Endothelial cell of umbilical vein (primary cell): ENCODE data around the gene SCTR. TPM values are rescaled to one million over a fixed set of nuclear protein-coding genes. Genes with fewer than 3 reads are reported as not detected.

Experiments
- BruUV-seq: library from RNA; stranded (reverse); fragments of 400-500 nt; replicated peaks from 2 replicates; lab custom pipeline; 2021; lab: Mats Ljungman, UMichigan
- CTCF ChIA-PET: fragments of 300-600, 350-600 bp; sonication (Branson Sonifier 250); formaldehyde crosslinking; loops from one replicate; lab custom pipeline; 2021; ENCODE audit warnings: antibody characterized with exemption, inconsistent platforms; lab: Charles Lee
- POLR2A ChIA-PET: fragments of 300-600, 350-600 bp; sonication (Branson Sonifier 250); formaldehyde crosslinking; loops from one replicate; lab custom pipeline; 2021; ENCODE audit warnings: antibody characterized with exemption, inconsistent platforms; lab: Charles Lee
- DNase-seq: peaks from one replicate; pipeline ENCODE4 v3.0.0-alpha.2; 2011; ENCODE audit warnings: low read depth, low spot score
- FAIRE-seq: peaks from 2 replicates; lab custom pipeline; 2011; peaks lifted over from hg19 to GRCh38; lab: Jason Lieb, UNC
- H2AFZ ChIP-seq: 2 replicates; pipeline ENCODE4 v1.6.0; 2012; ENCODE audit warnings: low read depth, low read length, control low read depth, inconsistent platforms
- H3K27ac ChIP-seq: 2 replicates; pipeline ENCODE4 v1.5.1; 2011; ENCODE audit warnings: low read depth, mild to moderate bottlenecking, control low read depth, low read length, moderate library complexity; ENCODE audit not compliant: insufficient read depth
- H3K27me3 ChIP-seq, 2 experiments: 2 replicates each; pipeline versions ENCODE4 v1.6.0 to v1.6.1; 2011; ENCODE audit warnings: low read length in 2 of 2, mixed read lengths in 1 of 2; ENCODE audit not compliant: control insufficient read depth in 2 of 2, insufficient read depth in 2 of 2
- H3K36me3 ChIP-seq, 2 experiments: 2 replicates in 1 of 2; 3 replicates in 1 of 2; pipeline ENCODE4 v1.5.1; 2011; ENCODE audit warnings: low read length in 2 of 2, mild to moderate bottlenecking in 1 of 2, moderate library complexity in 1 of 2; ENCODE audit not compliant: control insufficient read depth in 2 of 2, insufficient read depth in 2 of 2; ENCODE audit errors: extremely low read depth in 1 of 2
- H3K4me1 ChIP-seq: 3 replicates; pipeline ENCODE4 v1.5.1; 2011; ENCODE audit warnings: mild to moderate bottlenecking, low read length; ENCODE audit not compliant: control insufficient read depth, insufficient read depth; ENCODE audit errors: extremely low read depth
- H3K4me2 ChIP-seq: 2 replicates; pipeline ENCODE4 v1.6.1; 2011; ENCODE audit warnings: low read length, control low read depth, mixed read lengths; ENCODE audit not compliant: insufficient read depth
- H3K4me3 ChIP-seq, 3 experiments: fragments of 200-600 bp in 1 of 3; sonication (generic), shearing (Covaris generic) in 1 of 3; replicated peaks in 1 of 3; 2 replicates each; pipeline ENCODE4 v1.5.1; 2011 to 2016; ENCODE audit warnings: control low read depth in 3 of 3, low read length in 3 of 3, mild to moderate bottlenecking in 2 of 3, inconsistent platforms in 1 of 3, low read depth in 1 of 3, moderate library complexity in 1 of 3; ENCODE audit not compliant: insufficient read depth in 1 of 3
- H3K79me2 ChIP-seq: 2 replicates; pipeline ENCODE4 v1.6.0; 2012; ENCODE audit warnings: low read length, inconsistent platforms; ENCODE audit not compliant: control insufficient read depth, insufficient read depth
- H3K9ac ChIP-seq: replicated peaks from 2 replicates; pipeline ENCODE3; 2011; ENCODE audit warnings: low read length, control low read depth; ENCODE audit not compliant: insufficient read depth; ENCODE audit errors: extremely low read depth
- H3K9me1 ChIP-seq: replicated peaks from 3 replicates; pipeline ENCODE4 v1.6.0; 2011; ENCODE audit warnings: mild to moderate bottlenecking, low read length; ENCODE audit not compliant: control insufficient read depth, insufficient read depth; ENCODE audit errors: extremely low read depth
- H3K9me3 ChIP-seq: replicated peaks from 2 replicates; pipeline ENCODE4 v1.5.1; 2012; ENCODE audit warnings: low read length, inconsistent platforms; ENCODE audit not compliant: control insufficient read depth, insufficient read depth
- H4K20me1 ChIP-seq: replicated peaks from 2 replicates; pipeline ENCODE3; 2011; ENCODE audit warnings: mild to moderate bottlenecking, low read length; ENCODE audit not compliant: control insufficient read depth, insufficient read depth; ENCODE audit errors: extremely low read depth
- EZH2 ChIP-seq: IDR thresholded peaks from 2 replicates; pipeline ENCODE4 v1.6.1; 2012; ENCODE audit warnings: borderline replicate concordance, low read depth, mild to moderate bottlenecking, moderate library complexity, low read length, inconsistent platforms; ENCODE audit not compliant: severe bottlenecking
- FOS ChIP-seq: IDR thresholded peaks from 2 replicates; pipeline ENCODE4 v1.6.1; 2011; ENCODE audit warnings: mild to moderate bottlenecking, low read length, moderate library complexity, borderline replicate concordance; ENCODE audit not compliant: insufficient read depth
- GATA2 ChIP-seq: IDR thresholded peaks from 2 replicates; pipeline ENCODE4 v1.7.0; 2011; ENCODE audit warnings: low read depth, mild to moderate bottlenecking, moderate library complexity, mixed read lengths, low read length; ENCODE audit not compliant: insufficient read length, insufficient read depth
- JUN ChIP-seq: IDR thresholded peaks from 2 replicates; pipeline ENCODE4 v1.6.1; 2011; ENCODE audit warnings: borderline replicate concordance, low read depth; ENCODE audit not compliant: insufficient read length, insufficient read depth
- MYC ChIP-seq: IDR thresholded peaks from one replicate; pipeline ENCODE4 v1.6.1; 2011; ENCODE audit warnings: mild to moderate bottlenecking, low read depth, low read length
- POLR2A ChIP-seq: IDR thresholded peaks from 2 replicates; pipeline ENCODE4 v1.6.1; 2012; ENCODE audit warnings: low read depth, mild to moderate bottlenecking, control low read depth, low read length
- POLR2AphosphoS5 ChIP-seq: IDR thresholded peaks from 2 replicates; pipeline ENCODE4 v1.6.1; 2012; ENCODE audit warnings: low read depth, mild to moderate bottlenecking, control low read depth, low read length, moderate library complexity; ENCODE audit not compliant: insufficient read depth
- dilution Hi-C: fragments of 300-500 bp; cut with MboI; formaldehyde crosslinking; loops from one replicate; pipeline ENCODE4 v1.15.0; 2019; ENCODE audit warnings: low sequenced_read_pairs; ENCODE audit not compliant: extremely low pct_ligation_motif_present
- intact Hi-C: fragments of 100-400 bp; cut with micrococcal nuclease; formaldehyde crosslinking; loops from one replicate; pipeline ENCODE4 v1.10.0; 2022
- polyA plus RNA-seq, 4 experiments: library from polyadenylated mRNA; depleted of rRNA in 3 of 4; stranded (reverse) in 3 of 4; unstranded in 1 of 4; fragments of >200 nt; gene quantifications; 2 replicates each; pipeline versions ENCODE4 v1.2.1 to v1.2.3, GENCODE V29; 2011 to 2012; ENCODE audit warnings: missing spikeins in 1 of 4
- total RNA-seq: library from RNA; stranded (reverse); gene quantifications from 2 replicates; pipeline ENCODE4 v1.2.3, GENCODE V29; 2021
- TF ChIP-seq, protein P1 (sequence below): IDR thresholded peaks from 2 replicates; pipeline ENCODE4 v1.6.1; 2011; ENCODE audit not compliant: insufficient read depth, insufficient read length
- TF ChIP-seq, protein P2 (sequence below), 2 donors: IDR thresholded peaks; 1 replicate in 1 of 2; 2 replicates in 1 of 2; pipeline ENCODE4 v1.5.1; 2011; ENCODE audit warnings: low read length in 2 of 2, mild to moderate bottlenecking in 2 of 2, moderate library complexity in 2 of 2, control low read depth in 1 of 2, inconsistent platforms in 1 of 2, low read depth in 1 of 2; ENCODE audit not compliant: insufficient read depth in 1 of 2; ENCODE audit errors: extremely low read depth in 1 of 2

Gene SCTR
- total and polyA plus RNA-seq, 2 donors (not counting 3 experiments of a cell fraction or from before 2014, with no cell fraction given) = not detected

DNA sequence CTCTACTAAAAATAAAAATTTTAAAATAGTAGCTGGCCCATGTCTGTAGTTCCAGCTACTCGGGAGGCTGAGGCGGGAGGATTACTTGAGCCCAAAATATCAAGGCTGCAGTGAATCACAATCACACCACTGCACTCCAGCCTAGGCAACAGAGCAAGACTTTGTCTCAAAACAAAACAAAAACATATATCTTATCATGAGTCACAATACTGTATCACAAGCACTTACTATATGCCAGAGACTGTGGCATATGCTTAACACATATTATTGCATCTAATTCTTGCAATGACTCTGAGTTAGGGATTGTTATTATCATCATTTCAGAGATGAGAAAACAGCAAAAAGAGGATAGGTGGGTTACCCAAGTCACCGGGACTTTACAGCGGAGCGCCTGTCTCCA, 122.2 kb downstream of the SCTR start:
- no peak overlapping the region for H3K9ac ChIP-seq
- no peaks in the 10 kb centered on the region for H3K9me1 ChIP-seq
- no peak overlapping the region for H3K4me2 ChIP-seq
- no TSS peak for BruUV-seq
- no peaks in the 10 kb centered on the region for H4K20me1 ChIP-seq
- ChIA-PET CTCF (no interaction called here), POLR2A (no interaction called here)
- no peaks in the 10 kb centered on the region for H3K9me3 ChIP-seq
- no peak overlapping the region for H3K4me3 ChIP-seq
- no peaks in the 10 kb centered on the region for H3K36me3 ChIP-seq
- intact Hi-C loops = no loop called here
- dilution Hi-C loops = no loop called here
- no peaks in the 10 kb centered on the region for H3K79me2 ChIP-seq
- DNase-seq (no peak), FAIRE-seq (no peak)
- no peak for TF ChIP-seq JUN
- TF ChIP-seq EZH2 = no peak
- no peak for TF ChIP-seq FOS
- TF ChIP-seq MYC = no peak
- no peak for TF ChIP-seq POLR2AphosphoS5
- TF ChIP-seq GATA2 = no peak
- no peak for TF ChIP-seq POLR2A
- no peak overlapping the region for H2AFZ ChIP-seq
- H3K27me3 ChIP-seq = peaks cover 0 to 2% of the 10 kb centered on the region in 2 experiments
- no peaks in the 10 kb centered on the region for H3K4me1 ChIP-seq
- H3K27ac ChIP-seq = no peak overlapping the region

DNA sequence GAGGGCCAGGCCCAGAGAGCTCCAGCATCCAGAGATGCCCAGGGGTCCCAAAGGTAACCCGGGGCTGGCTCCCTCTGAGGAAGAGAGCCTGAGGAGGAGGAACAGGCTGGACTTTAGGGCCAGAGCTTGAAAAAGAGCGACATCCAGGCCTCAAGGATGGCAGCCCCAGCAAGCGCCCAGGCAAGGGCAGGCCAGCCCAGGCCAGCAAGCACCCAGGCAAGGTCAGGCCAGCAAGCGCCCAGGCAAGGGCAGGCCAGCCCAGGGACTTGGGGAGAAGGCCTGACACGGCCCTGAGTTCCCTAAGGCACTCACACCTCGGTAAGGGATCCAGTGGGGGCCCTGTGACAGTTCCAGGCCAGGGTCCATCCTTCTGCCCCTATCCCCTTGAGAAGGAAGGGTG, 127.1 kb downstream of the SCTR start:
- Histone ChIP-seq H3K9ac (no peak overlapping the region), H3K4me1 (no peaks in the 10 kb centered on the region), H3K4me2 (no peak overlapping the region), H2AFZ (no peak overlapping the region), H3K79me2 (no peaks in the 10 kb centered on the region), H3K36me3 (no peaks in the 10 kb centered on the region), H3K9me1 (no peaks in the 10 kb centered on the region), H3K27ac (no peak overlapping the region), H3K9me3 (no peaks in the 10 kb centered on the region), H4K20me1 (no peaks in the 10 kb centered on the region), H3K4me3 (no peak overlapping the region), H3K27me3 (no peaks in the 10 kb centered on the region)
- intact Hi-C loops (no loop called here), dilution Hi-C loops (no loop called here)
- DNase-seq (no peak), FAIRE-seq (no peak)
- no TSS peak for BruUV-seq
- TF ChIP-seq EZH2 = no peak
- TF ChIP-seq POLR2A = no peak
- TF ChIP-seq JUN = no peak
- no peak for TF ChIP-seq POLR2AphosphoS5
- TF ChIP-seq MYC = no peak
- TF ChIP-seq, protein P1, sequence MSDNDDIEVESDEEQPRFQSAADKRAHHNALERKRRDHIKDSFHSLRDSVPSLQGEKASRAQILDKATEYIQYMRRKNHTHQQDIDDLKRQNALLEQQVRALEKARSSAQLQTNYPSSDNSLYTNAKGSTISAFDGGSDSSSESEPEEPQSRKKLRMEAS = no peak
- TF ChIP-seq, protein P2, sequence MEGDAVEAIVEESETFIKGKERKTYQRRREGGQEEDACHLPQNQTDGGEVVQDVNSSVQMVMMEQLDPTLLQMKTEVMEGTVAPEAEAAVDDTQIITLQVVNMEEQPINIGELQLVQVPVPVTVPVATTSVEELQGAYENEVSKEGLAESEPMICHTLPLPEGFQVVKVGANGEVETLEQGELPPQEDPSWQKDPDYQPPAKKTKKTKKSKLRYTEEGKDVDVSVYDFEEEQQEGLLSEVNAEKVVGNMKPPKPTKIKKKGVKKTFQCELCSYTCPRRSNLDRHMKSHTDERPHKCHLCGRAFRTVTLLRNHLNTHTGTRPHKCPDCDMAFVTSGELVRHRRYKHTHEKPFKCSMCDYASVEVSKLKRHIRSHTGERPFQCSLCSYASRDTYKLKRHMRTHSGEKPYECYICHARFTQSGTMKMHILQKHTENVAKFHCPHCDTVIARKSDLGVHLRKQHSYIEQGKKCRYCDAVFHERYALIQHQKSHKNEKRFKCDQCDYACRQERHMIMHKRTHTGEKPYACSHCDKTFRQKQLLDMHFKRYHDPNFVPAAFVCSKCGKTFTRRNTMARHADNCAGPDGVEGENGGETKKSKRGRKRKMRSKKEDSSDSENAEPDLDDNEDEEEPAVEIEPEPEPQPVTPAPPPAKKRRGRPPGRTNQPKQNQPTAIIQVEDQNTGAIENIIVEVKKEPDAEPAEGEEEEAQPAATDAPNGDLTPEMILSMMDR (IDR thresholded peaks at IDR 0.05; ENCODE audit: extremely low read depth in 1 of 2, insufficient read depth in 1 of 2, low read depth in 1 of 2, low read length in 2 of 2) = no peak
- TF ChIP-seq FOS = no peak
- TF ChIP-seq GATA2 = no peak
- ChIA-PET CTCF (interaction anchor here (0.9 kb wide), 1 partner anchor 10 kb away, joined by 3 read pairs; no protein-coding TSS in a partner anchor), POLR2A (no interaction called here)
